Lower leg skin (tissue), 3 donors: Measurements from ENCODE around the gene KCNC3.

Experiments
- CTCF ChIP-seq, 3 donors: fragments of 450-650 bp; IDR thresholded peaks; one replicate each; pipeline ENCODE4 v1.5.1; 2016; ENCODE audit warnings: antibody characterized with exemption in 3 of 3, mild to moderate bottlenecking in 3 of 3, moderate library complexity in 2 of 3
- POLR2A ChIP-seq, 2 donors: fragments of 450-650 bp; IDR thresholded peaks; one replicate each; pipeline ENCODE4 v1.6.1; 2016 to 2017; ENCODE audit warnings: antibody characterized with exemption in 2 of 2, mild to moderate bottlenecking in 1 of 2, moderate library complexity in 1 of 2

- TF ChIP-seq CTCF (IDR thresholded peaks at IDR 0.05) (no peak), POLR2A (IDR thresholded peaks at IDR 0.05) (no peak)
Observed at GRCh38 chr19:50293263-50294004, 35.7 kb downstream of the KCNC3 start.
